Endothelial cell of umbilical vein (primary cell): ENCODE measurements around the gene ZNHIT2. TPM values are rescaled to one million over a fixed set of nuclear protein-coding genes. Genes with fewer than 3 reads are reported as not detected.
A peak's percentile ranks its signal among the peaks of the same experiment; 100 is the strongest.

Source experiments
- BruUV-seq: library from RNA; stranded (reverse); fragments of 400-500 nt; replicated peaks from 2 replicates; lab custom pipeline; 2021; lab: Mats Ljungman, UMichigan
- CTCF ChIA-PET: fragments of 300-600, 350-600 bp; sonication (Branson Sonifier 250); formaldehyde crosslinking; loops from one replicate; lab custom pipeline; 2021; ENCODE audit warnings: antibody characterized with exemption, inconsistent platforms; lab: Charles Lee
- POLR2A ChIA-PET: fragments of 300-600, 350-600 bp; sonication (Branson Sonifier 250); formaldehyde crosslinking; loops from one replicate; lab custom pipeline; 2021; ENCODE audit warnings: antibody characterized with exemption, inconsistent platforms; lab: Charles Lee
- DNase-seq: peaks from one replicate; pipeline ENCODE4 v3.0.0-alpha.2; 2011; ENCODE audit warnings: low read depth, low spot score
- FAIRE-seq: peaks from 2 replicates; lab custom pipeline; 2011; peaks lifted over from hg19 to GRCh38; lab: Jason Lieb, UNC
- H2AFZ ChIP-seq: 2 replicates; pipeline ENCODE4 v1.6.0; 2012; ENCODE audit warnings: low read depth, low read length, control low read depth, inconsistent platforms
- H3K27ac ChIP-seq: 2 replicates; pipeline ENCODE4 v1.5.1; 2011; ENCODE audit warnings: low read depth, mild to moderate bottlenecking, control low read depth, low read length, moderate library complexity; ENCODE audit not compliant: insufficient read depth
- H3K27me3 ChIP-seq, 2 experiments: 2 replicates each; pipeline versions ENCODE4 v1.6.0 to v1.6.1; 2011; ENCODE audit warnings: low read length in 2 of 2, mixed read lengths in 1 of 2; ENCODE audit not compliant: control insufficient read depth in 2 of 2, insufficient read depth in 2 of 2
- H3K36me3 ChIP-seq, 2 experiments: 2 replicates in 1 of 2; 3 replicates in 1 of 2; pipeline ENCODE4 v1.5.1; 2011; ENCODE audit warnings: low read length in 2 of 2, mild to moderate bottlenecking in 1 of 2, moderate library complexity in 1 of 2; ENCODE audit not compliant: control insufficient read depth in 2 of 2, insufficient read depth in 2 of 2; ENCODE audit errors: extremely low read depth in 1 of 2
- H3K4me1 ChIP-seq: 3 replicates; pipeline ENCODE4 v1.5.1; 2011; ENCODE audit warnings: mild to moderate bottlenecking, low read length; ENCODE audit not compliant: control insufficient read depth, insufficient read depth; ENCODE audit errors: extremely low read depth
- H3K4me2 ChIP-seq: 2 replicates; pipeline ENCODE4 v1.6.1; 2011; ENCODE audit warnings: low read length, control low read depth, mixed read lengths; ENCODE audit not compliant: insufficient read depth
- H3K4me3 ChIP-seq, 3 experiments: fragments of 200-600 bp in 1 of 3; sonication (generic), shearing (Covaris generic) in 1 of 3; replicated peaks in 1 of 3; 2 replicates each; pipeline ENCODE4 v1.5.1; 2011 to 2016; ENCODE audit warnings: control low read depth in 3 of 3, low read length in 3 of 3, mild to moderate bottlenecking in 2 of 3, inconsistent platforms in 1 of 3, low read depth in 1 of 3, moderate library complexity in 1 of 3; ENCODE audit not compliant: insufficient read depth in 1 of 3
- H3K79me2 ChIP-seq: 2 replicates; pipeline ENCODE4 v1.6.0; 2012; ENCODE audit warnings: low read length, inconsistent platforms; ENCODE audit not compliant: control insufficient read depth, insufficient read depth
- H3K9ac ChIP-seq: replicated peaks from 2 replicates; pipeline ENCODE3; 2011; ENCODE audit warnings: low read length, control low read depth; ENCODE audit not compliant: insufficient read depth; ENCODE audit errors: extremely low read depth
- H3K9me1 ChIP-seq: replicated peaks from 3 replicates; pipeline ENCODE4 v1.6.0; 2011; ENCODE audit warnings: mild to moderate bottlenecking, low read length; ENCODE audit not compliant: control insufficient read depth, insufficient read depth; ENCODE audit errors: extremely low read depth
- H3K9me3 ChIP-seq: replicated peaks from 2 replicates; pipeline ENCODE4 v1.5.1; 2012; ENCODE audit warnings: low read length, inconsistent platforms; ENCODE audit not compliant: control insufficient read depth, insufficient read depth
- H4K20me1 ChIP-seq: replicated peaks from 2 replicates; pipeline ENCODE3; 2011; ENCODE audit warnings: mild to moderate bottlenecking, low read length; ENCODE audit not compliant: control insufficient read depth, insufficient read depth; ENCODE audit errors: extremely low read depth
- EZH2 ChIP-seq: IDR thresholded peaks from 2 replicates; pipeline ENCODE4 v1.6.1; 2012; ENCODE audit warnings: borderline replicate concordance, low read depth, mild to moderate bottlenecking, moderate library complexity, low read length, inconsistent platforms; ENCODE audit not compliant: severe bottlenecking
- FOS ChIP-seq: IDR thresholded peaks from 2 replicates; pipeline ENCODE4 v1.6.1; 2011; ENCODE audit warnings: mild to moderate bottlenecking, low read length, moderate library complexity, borderline replicate concordance; ENCODE audit not compliant: insufficient read depth
- GATA2 ChIP-seq: IDR thresholded peaks from 2 replicates; pipeline ENCODE4 v1.7.0; 2011; ENCODE audit warnings: low read depth, mild to moderate bottlenecking, moderate library complexity, mixed read lengths, low read length; ENCODE audit not compliant: insufficient read length, insufficient read depth
- JUN ChIP-seq: IDR thresholded peaks from 2 replicates; pipeline ENCODE4 v1.6.1; 2011; ENCODE audit warnings: borderline replicate concordance, low read depth; ENCODE audit not compliant: insufficient read length, insufficient read depth
- MYC ChIP-seq: IDR thresholded peaks from one replicate; pipeline ENCODE4 v1.6.1; 2011; ENCODE audit warnings: mild to moderate bottlenecking, low read depth, low read length
- POLR2A ChIP-seq: IDR thresholded peaks from 2 replicates; pipeline ENCODE4 v1.6.1; 2012; ENCODE audit warnings: low read depth, mild to moderate bottlenecking, control low read depth, low read length
- POLR2AphosphoS5 ChIP-seq: IDR thresholded peaks from 2 replicates; pipeline ENCODE4 v1.6.1; 2012; ENCODE audit warnings: low read depth, mild to moderate bottlenecking, control low read depth, low read length, moderate library complexity; ENCODE audit not compliant: insufficient read depth
- dilution Hi-C: fragments of 300-500 bp; cut with MboI; formaldehyde crosslinking; loops from one replicate; pipeline ENCODE4 v1.15.0; 2019; ENCODE audit warnings: low sequenced_read_pairs; ENCODE audit not compliant: extremely low pct_ligation_motif_present
- intact Hi-C: fragments of 100-400 bp; cut with micrococcal nuclease; formaldehyde crosslinking; loops from one replicate; pipeline ENCODE4 v1.10.0; 2022
- polyA plus RNA-seq, 4 experiments: library from polyadenylated mRNA; depleted of rRNA in 3 of 4; stranded (reverse) in 3 of 4; unstranded in 1 of 4; fragments of >200 nt; gene quantifications; 2 replicates each; pipeline versions ENCODE4 v1.2.1 to v1.2.3, GENCODE V29; 2011 to 2012; ENCODE audit warnings: missing spikeins in 1 of 4
- total RNA-seq: library from RNA; stranded (reverse); gene quantifications from 2 replicates; pipeline ENCODE4 v1.2.3, GENCODE V29; 2021
- TF ChIP-seq, protein P1 (sequence below), 2 donors: IDR thresholded peaks; 1 replicate in 1 of 2; 2 replicates in 1 of 2; pipeline ENCODE4 v1.5.1; 2011; ENCODE audit warnings: low read length in 2 of 2, mild to moderate bottlenecking in 2 of 2, moderate library complexity in 2 of 2, control low read depth in 1 of 2, inconsistent platforms in 1 of 2, low read depth in 1 of 2; ENCODE audit not compliant: insufficient read depth in 1 of 2; ENCODE audit errors: extremely low read depth in 1 of 2
- TF ChIP-seq, protein P2 (sequence below): IDR thresholded peaks from 2 replicates; pipeline ENCODE4 v1.6.1; 2011; ENCODE audit not compliant: insufficient read depth, insufficient read length

ZNHIT2 gene
- total and polyA plus RNA-seq, 2 donors (not counting 3 experiments of a cell fraction or from before 2014, with no cell fraction given), result 7.1 to 9.0 TPM

DNA sequence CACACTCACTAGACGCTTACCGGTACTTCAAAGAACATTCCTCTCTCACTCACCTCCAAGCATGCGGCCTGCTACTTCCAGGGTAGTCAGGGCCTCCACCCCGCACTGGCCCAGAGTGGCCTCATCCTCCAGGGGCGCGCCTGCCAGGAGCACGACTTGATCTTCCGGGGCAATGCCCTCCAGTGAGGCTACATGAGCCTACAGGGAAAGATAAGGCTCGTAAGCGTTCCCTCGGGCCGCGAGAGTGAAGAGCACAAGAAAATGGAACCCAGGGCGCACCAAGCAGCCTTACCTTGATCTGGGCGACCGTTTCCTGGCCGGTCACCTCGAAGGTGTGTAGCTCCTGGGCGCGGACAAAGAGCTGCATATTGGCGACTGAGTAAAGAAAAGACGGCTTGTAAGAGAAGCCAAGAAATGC lies 4.0 kb upstream of the ZNHIT2 start:
- DNase-seq, result no peak
- peak overlapping the region; percentile 48 to 94 (median 82) for H3K4me3 ChIP-seq
- intact Hi-C loops, result no loop called here
- TF ChIP-seq FOS (no peak), MYC (no peak), POLR2AphosphoS5 (no peak), EZH2 (no peak), POLR2A (no peak)
- H3K9me1 ChIP-seq, result no peaks in the 10 kb centered on the region
- H3K4me1 ChIP-seq, result peaks cover 15% of the 10 kb centered on the region
- POLR2A ChIA-PET, result interaction anchor here (0.8 to 1.9 kb wide), 4 partner anchors 14 to 140 kb away, joined by 3 to 7 read pairs (median 6); partner anchors contain the start of gene POLA2
- peak overlapping the region; percentile 66 for H3K4me2 ChIP-seq
- H4K20me1 ChIP-seq, result no peaks in the 10 kb centered on the region
- no peaks in the 10 kb centered on the region for H3K27me3 ChIP-seq
- peak; percentile 56 for FAIRE-seq
- peaks cover 7 to 24% of the 10 kb centered on the region in 2 experiments for H3K36me3 ChIP-seq
- no peaks in the 10 kb centered on the region for H3K9me3 ChIP-seq
- dilution Hi-C loops, result no loop called here
- peak overlapping the region; percentile 90 for H3K9ac ChIP-seq
- H2AFZ ChIP-seq, result no peak overlapping the region
- TSS peak; percentile 63 for BruUV-seq
- H3K79me2 ChIP-seq, result peaks cover 34% of the 10 kb centered on the region
- H3K27ac ChIP-seq, result peak overlapping the region; percentile 53
- CTCF ChIA-PET, result interaction anchor here (0.9 to 3.4 kb wide), 4 partner anchors 10 to 60 kb away, joined by 3 to 45 read pairs (median 10); partner anchors contain the start of genes CAPN1, SYVN1 and TM7SF2

DNA sequence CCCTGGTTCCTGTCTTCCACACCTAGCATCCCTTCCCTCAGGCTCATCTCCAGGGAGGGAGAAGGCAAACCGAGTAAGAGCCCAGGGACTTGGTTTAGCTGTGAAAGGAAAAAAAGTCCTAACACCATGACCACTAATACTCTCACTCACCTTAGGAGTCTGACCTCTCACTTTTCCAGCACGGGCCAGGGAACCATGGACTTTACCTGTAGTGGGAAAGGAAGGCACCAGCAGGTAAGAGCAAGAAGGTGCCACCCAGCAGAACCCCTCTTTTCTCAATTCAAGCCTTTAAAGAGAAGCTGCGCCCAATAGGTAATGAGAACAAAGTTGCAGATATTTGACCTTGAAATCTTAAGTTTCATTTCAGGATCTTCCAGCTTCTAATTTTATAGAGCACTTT lies 3.3 kb upstream of the ZNHIT2 start:
- peak overlapping the region; percentile 53 for H3K27ac ChIP-seq
- peaks cover 18% of the 10 kb centered on the region for H3K4me1 ChIP-seq
- no peaks in the 10 kb centered on the region for H3K27me3 ChIP-seq
- peaks cover 7 to 21% of the 10 kb centered on the region in 2 experiments for H3K36me3 ChIP-seq
- BruUV-seq, result no TSS peak
- CTCF ChIA-PET, result interaction anchor here (1.9 to 3.4 kb wide), 2 partner anchors 9 to 60 kb away, joined by 15 to 45 read pairs; partner anchors contain the start of genes CAPN1 and TM7SF2
- POLR2A ChIA-PET, result interaction anchor here (1.9 kb wide), 1 partner anchor 15 kb away, joined by 7 read pairs; no protein-coding TSS in a partner anchor
- no peaks in the 10 kb centered on the region for H4K20me1 ChIP-seq
- FAIRE-seq (no peak), DNase-seq (no peak)
- dilution Hi-C loops, result no loop called here
- no peaks in the 10 kb centered on the region for H3K9me3 ChIP-seq
- no peak overlapping the region for H2AFZ ChIP-seq
- H3K9ac ChIP-seq, result peak overlapping the region; percentile 90
- no peaks in the 10 kb centered on the region for H3K9me1 ChIP-seq
- peak overlapping the region; percentile 48 to 94 (median 82) for H3K4me3 ChIP-seq
- peak overlapping the region; percentile 66 for H3K4me2 ChIP-seq
- peaks cover 39% of the 10 kb centered on the region for H3K79me2 ChIP-seq
- intact Hi-C loops, result no loop called here
- TF ChIP-seq JUN (no peak), POLR2AphosphoS5 (no peak), MYC (no peak), FOS (no peak), EZH2 (no peak), GATA2 (no peak), POLR2A (no peak)
- TF ChIP-seq, protein P1, sequence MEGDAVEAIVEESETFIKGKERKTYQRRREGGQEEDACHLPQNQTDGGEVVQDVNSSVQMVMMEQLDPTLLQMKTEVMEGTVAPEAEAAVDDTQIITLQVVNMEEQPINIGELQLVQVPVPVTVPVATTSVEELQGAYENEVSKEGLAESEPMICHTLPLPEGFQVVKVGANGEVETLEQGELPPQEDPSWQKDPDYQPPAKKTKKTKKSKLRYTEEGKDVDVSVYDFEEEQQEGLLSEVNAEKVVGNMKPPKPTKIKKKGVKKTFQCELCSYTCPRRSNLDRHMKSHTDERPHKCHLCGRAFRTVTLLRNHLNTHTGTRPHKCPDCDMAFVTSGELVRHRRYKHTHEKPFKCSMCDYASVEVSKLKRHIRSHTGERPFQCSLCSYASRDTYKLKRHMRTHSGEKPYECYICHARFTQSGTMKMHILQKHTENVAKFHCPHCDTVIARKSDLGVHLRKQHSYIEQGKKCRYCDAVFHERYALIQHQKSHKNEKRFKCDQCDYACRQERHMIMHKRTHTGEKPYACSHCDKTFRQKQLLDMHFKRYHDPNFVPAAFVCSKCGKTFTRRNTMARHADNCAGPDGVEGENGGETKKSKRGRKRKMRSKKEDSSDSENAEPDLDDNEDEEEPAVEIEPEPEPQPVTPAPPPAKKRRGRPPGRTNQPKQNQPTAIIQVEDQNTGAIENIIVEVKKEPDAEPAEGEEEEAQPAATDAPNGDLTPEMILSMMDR (IDR thresholded peaks at IDR 0.05; ENCODE audit: extremely low read depth in 1 of 2, insufficient read depth in 1 of 2, low read depth in 1 of 2, low read length in 2 of 2), result no peak
- TF ChIP-seq, protein P2, sequence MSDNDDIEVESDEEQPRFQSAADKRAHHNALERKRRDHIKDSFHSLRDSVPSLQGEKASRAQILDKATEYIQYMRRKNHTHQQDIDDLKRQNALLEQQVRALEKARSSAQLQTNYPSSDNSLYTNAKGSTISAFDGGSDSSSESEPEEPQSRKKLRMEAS, result no peak
